Inferior parietal cortex (tissue), 1 donor: ENCODE data around the gene LGR5.
"Not testable (repeated sequence)": the region's sequence is repeated elsewhere in the genome, so short reads cannot be mapped to it uniquely, and the experiment has no call there.

Experiments
- DNase-seq: peaks from one replicate; pipeline ENCODE4 v3.0.0-alpha.2; 2016; ENCODE audit errors: extremely low spot score

The LGR5 gene

DNA sequence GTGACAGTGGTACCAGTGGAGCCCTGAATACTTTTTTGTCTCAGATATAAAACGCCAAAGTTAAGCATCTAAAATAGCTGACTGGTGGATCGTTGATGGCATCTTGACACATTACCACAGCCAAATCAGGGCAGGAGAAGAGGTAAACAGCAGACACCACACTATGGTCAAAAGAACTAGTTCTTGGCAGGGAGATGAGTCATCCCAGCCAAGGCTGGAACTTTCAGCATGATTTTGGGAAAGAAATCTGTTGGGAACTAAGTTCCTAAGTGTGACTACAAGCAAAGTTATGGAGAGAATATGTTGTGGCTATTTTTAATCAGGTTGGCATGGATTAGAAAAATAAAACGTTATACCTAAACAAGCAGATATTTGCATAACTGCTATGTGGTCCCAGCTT, 36.9 kb downstream of the LGR5 start:
- no peak for DNase-seq

DNA sequence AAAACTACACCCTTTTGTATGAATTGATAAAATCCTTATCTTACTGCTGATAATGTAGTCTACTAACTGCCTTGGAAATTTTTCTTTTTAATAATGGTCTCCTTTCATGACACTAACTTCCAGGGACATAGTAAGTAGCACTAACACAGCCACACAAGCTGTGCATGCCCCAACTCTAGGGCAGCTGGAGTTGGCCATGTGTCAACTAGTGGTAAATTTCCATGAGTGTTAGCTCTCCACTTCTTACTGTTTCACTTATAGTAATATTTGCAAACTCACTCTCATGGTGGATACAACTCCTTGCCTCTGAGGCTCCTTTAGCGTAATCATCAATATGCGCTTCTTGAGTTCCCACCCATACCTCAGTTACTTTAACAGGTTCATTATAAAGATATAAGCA, 38.0 kb downstream of the LGR5 start:
- no peak for DNase-seq

DNA sequence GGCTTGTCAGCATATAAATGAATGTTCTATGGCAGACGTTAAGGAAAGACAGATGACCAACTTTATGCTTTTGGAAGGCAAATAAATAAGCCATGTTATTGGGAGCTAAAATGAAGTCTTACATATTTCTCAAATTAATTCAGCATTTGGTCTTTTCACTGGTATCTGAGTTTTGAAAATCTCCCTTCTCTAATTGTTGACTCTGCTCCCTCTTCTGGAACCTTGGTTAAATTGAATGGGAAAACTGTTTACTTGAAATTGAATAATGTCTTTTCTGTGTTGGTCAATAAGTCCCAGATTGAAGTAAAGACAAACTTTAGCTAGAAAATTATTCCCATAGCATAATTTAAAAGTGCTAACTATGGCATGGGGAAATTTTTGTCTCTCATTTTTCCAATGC, 38.7 kb downstream of the LGR5 start:
- no peak for DNase-seq

DNA sequence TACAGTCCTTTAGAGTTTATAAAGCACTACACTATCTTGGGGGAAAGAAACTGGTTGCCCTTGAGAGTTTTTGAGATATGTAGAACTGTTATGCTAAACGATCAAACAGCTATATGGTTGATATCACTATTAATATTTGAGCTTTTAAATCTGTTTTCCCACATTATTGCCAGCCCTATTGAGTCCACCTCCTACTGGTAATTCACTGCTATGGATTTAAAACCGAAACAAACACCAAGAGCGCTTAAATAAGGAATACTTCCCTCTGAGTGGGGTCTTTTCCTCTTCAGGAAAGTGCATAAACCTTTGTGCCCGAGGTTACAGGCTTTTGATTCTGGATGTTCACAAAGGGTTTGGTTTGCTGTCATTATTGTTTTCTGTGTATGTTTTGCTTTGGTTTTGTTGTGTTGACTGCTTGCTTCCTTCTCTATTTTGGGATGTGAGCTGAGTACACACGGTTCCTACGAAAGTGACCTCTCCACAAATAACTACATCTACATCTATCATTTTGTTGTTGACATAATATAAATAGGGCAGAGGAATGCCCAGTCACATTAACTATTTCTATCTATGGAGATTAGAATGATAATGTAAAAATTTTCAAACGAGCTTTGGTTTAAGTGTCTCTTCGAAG, 44.8 kb downstream of the LGR5 start:
- no peak for DNase-seq

DNA sequence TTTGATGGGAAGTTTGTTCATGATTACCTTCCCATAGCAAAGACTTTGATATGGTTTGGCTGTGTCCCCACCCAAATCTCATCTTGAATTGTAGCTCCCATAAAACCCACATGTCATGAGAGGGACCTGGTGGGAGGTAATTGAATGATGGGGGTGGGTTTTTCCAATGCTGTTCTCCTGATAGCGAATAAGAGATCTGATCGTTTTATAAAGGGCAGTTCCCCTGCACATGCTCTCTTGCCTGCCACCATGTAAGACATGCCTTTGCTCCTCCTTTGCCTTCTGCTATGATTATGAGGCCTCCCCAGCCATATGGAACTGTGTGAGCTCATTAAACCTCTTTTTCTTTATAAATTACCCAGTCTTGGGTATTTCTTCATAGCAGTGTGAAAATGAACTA, 51.2 kb downstream of the LGR5 start:
- not testable (repeated sequence) for DNase-seq

DNA sequence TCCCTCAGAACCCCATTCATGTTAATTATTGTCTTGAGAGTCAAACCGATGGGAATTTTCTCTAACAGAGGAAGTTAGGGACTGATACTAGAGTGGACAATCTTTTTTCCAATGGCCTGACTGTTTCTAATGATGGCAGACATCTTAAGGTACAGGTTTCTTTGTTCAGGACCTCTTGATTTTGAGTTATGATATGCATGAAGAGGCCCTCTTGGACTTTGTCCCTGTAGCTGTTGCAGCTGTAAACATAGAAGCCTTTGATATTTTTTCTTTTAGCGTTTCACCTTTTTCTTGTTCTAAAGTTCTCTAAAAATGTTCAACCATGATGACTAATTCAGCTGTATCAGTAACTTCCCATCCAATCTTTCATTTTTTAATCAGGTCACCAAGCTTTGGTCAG, 53.0 kb downstream of the LGR5 start:
- DNase-seq: no peak

DNA sequence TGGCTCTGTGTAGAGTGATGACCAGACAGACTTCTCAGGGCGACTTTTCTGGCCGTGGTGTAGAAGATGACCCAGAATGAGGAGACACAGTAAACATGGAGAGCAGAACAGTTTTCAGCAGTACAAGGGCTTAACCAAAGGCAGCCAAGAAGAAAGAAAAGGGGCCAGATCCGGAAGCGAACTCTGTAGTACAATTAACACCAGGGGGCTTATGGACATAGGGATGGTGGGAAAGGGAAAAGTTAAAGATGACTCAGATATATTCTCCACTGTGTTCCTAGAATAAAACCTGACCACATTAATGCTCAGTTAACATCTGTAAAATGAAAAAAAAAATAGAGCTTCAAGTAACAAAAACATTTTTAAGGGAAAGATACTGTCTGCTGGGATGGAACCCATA, 60.2 kb downstream of the LGR5 start:
- no peak for DNase-seq

DNA sequence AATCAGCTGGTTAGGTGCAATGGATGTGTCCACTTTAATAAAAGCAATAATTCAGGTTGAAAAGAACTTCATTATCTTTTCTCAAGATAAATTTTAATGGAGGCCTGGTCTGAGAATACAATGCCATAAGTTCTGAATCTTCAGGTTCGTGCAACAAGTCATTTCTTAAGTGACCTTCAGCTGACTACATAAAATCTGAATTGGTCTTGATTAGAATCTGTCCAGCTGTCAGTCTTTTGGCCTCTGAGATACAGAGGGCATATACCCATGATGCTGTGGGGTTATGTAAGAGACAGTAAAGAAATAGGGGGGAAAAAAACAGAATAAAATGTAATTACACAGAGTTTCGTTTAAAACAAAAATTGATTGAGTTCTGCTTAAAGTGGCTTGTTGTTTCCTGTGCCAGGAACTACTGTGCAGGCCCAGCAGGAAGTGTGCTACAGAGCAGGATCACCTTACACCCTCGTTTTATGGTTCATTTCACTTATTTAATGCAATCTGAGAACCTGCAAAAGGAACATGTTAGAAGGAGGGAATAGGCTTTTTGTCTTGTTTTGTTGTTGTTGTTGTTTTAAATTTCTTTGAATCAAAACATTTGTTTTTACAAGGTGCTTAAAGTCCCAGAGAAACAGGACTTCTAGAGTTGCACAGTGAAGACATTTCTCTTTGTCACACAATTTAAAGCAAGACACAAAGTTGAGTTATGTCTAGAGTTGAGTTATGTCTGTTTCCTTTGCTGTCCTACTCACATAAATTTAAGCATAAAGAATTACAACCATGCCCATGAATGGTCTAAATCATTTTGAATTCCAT, 64.2 kb downstream of the LGR5 start:
- DNase-seq: no peak

DNA sequence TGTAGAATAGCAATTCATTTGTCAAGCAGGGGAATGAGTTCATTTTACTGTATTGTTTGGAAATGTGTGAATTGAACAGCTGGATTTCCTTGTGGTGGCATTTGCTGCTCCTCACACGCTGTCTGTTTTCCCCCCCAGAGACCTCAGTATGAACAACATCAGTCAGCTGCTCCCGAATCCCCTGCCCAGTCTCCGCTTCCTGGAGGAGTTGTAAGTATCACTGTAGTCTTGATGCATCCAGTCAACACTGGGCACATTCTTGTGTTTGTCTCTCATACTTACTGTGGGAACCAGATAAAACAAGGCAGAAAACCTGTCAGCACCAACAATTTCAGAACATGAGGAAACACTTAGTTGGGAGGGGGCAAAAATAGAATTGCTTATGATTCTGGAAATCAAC, 64.9 kb downstream of the LGR5 start:
- no peak for DNase-seq

DNA sequence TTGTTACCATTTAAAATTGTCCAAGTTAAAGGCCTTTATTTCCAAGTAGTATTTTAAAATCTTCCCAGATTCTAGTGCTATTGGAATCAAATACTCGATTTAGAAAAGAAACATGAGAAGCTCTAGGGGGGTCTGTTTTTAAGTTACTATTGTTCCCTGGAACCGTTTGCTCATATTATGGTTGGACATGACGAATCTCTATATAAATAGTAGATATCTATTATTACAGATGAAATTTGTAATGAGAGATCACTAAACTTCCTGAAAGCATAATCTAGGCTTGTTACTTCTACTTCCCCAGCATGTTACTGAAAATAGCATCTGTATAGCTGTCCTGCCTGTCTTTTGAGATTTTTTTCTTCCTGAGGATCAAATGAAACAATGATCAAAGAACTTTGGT, 70.1 kb downstream of the LGR5 start:
- no peak for DNase-seq

DNA sequence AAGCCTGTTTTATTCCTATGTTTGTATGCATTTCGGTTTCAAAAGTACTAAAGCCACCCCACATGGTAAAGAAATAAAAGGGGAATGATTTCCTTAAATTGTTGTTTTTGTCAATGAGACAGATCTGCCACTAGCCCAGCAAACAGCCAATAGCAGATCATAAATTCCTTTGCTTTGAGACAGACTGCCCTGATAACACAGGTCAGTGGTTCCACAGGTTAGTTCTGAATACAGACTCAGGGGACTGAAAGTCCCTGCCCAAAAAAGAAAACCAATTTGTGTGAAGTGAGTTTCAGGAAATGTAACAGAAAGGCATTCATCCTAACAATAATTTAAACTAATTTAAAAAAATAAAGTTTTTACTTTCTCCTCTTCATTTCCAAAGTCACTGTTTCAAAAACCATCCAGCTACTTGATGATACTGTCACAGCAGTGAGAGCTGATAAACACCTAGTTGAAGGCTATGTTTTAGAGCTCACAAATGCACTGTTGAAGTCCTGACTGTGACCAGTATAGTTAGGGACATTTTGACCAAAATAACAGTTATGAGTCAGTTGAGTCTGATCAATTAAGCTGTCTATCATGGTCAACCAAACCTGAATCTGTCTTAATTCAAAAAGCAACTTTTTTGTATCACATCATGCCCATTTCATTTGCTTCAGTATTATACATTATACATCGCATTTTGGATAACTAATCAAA, 77.7 kb downstream of the LGR5 start:
- no peak for DNase-seq

DNA sequence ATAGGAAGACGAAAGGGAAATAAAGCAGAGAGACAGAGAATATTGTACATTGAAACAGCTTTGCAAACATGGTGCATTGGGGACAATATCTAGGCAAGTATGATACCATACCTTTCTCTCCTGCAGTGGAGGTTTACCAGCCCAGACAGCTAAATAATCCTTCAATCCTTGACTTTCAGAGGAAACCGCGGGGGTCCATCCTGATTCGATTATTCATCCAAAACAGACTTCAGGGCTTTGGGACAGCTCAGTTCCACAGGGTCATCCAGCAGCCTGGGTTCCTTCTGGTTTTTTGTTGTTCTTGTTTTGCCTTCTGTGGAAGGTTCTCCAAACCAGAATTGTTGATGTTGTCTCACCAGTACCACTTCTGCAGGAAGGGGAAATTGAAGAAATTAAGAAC, 81.5 kb downstream of the LGR5 start:
- DNase-seq: no peak

DNA sequence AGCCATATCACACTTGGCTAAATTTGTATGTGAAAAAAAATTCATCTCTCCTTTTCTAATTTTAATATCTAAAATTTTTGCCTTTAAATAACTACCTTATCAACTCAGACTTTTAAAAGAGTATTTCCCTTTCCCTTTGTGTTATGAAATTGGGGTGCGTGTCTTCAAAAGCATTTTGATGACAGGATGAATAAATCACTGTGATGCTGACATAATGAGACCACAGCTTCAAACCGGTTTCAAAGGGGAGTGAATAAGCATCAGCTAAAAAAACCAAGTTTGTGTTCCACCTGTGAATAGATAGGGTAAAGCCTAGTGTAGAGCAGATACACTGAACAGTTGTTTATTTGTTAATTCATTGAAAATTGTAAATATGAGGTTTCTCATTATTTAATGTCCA, 85.0 kb downstream of the LGR5 start:
- no peak for DNase-seq

DNA sequence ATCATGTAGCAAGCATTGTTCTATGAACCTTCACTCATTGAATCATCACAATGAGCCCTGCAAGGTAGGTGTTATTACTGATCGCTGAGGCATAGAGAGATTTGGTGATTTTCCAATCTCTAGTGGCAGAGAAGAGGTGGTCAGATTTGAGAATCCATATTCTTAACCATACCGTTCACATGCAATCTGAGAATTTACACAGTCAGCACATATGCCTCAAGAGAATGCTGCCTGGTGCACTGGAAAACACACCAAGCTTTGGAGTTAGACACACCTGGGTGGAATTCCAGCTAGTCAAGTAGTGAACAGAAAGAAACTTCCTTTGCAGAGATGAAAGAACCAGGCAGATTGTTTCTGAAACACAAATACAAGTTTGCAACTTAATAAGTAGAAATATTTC, 94.1 kb downstream of the LGR5 start:
- no peak for DNase-seq

DNA sequence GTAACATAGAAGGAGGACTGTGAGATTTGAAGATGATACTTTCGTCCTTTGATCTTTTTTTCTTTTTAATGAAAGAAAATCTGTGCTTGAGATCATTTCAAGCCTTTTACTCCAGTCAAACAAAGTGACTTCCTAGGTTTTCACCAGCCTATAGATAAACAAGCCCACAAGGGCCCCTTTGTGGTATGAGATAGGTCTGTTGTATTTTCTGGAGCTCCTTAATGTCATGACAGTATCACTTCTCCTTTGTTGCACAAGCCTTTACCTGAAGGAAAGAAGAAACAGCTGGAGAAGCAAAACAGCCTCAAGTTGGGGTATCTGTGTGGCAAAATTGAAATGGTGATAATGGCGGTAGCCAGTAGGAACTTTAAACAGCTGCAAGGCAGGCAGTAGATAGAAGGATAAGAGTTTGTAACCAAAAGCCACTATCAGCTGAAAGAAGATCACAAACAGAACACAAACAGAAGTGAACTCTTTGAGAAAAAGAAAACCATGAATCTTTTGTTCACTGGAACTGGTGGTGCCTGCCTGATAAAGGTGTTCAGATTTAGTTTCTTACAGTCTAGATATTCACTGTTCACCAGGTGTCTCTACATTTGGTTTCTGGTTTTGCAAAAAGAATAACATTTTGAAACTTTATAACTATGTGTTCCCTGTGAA, 96.8 kb downstream of the LGR5 start:
- no peak for DNase-seq

DNA sequence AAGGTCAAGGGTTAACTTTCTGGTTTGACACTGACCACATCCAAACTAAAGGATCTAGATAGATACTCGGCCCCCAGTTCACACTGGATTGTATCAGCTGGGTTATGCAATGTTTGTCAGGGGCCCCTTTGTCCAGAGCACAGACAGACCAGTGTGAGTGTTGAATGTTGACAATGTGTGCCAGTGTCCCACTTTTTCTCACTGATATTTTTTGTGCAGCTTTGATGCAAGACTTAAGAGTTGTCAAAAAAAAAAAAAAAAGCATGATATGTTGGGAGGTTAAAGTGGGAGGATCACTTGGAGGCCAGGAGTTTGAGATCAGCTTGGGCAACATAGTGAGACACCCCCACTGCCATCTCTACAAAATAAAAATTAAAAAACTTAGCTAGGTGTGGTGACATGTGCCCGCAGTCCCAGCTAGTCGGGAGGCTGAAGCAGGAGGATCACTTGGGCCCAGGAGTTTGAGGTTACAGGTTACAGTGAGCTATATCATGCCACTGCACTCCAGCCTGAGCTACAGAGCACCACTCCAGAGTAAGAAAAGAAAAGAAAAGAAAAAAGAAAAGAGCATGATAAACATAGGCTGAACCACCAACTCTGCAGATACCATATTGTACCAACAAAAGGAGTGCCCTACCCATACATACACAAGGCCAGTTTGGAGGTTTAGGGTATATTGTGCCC, 97.5 kb downstream of the LGR5 start:
- no peak for DNase-seq

DNA sequence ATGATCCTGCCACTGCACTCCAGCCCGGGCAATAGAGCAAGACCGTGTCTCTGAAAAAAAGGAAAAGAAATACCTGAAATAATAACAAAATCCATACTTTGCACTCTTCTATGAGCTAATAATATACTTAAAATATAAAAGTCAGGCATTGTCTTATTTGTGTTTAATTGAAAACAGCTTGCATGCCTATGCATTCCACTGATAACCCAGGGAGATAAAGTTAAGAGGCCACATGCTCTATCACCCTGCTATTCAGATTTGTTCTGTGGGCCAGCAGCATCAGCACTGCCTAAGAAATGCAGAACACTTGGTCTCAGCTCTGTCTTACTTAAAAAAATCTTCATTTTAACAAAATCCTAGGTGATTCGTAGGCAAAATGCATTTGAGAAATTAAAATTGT, 99.2 kb downstream of the LGR5 start:
- no peak for DNase-seq

DNA sequence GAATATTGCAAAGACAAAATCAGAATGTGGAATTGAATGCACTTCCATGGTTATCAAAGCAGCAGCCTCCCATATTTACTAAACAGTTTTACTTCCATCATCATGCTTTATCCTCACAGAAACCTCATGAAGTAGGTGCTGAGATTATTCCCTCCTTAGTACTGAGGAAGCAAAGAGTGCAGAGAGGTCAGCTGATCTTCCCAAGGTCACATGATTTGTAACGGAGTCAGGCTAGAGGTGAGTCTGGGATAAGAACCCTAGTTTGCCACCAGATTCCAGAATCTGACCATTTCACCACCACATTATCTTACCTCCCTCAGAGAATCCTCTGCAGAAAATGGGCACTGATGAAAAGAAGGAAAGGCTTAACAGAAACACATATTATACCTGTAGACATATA, 102.0 kb downstream of the LGR5 start:
- no peak for DNase-seq

DNA sequence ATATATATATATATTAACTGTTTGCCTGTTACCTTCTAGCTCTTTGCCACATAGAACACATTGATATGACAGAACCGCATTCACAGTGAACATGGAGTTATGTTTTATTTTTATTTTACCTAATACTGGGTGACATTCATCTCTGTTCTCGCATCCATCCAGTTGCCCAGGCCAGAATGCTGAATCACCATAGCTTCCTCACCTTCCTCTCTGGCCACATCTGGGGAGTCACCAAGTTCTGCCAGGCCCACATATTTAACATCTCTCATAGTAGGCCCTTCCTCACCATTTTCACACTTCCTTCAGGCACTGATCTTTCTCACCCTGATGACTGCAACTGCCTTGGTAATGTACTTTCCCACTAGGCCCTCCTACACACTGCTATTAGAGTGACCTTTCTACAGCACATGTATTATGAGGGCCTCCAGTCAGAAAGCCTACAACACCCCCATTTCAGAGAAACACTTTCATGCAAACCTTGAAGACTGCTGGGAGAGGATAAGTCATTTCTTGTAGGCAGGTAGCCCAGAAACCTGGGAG, 106.8 kb downstream of the LGR5 start:
- DNase-seq: no peak

DNA sequence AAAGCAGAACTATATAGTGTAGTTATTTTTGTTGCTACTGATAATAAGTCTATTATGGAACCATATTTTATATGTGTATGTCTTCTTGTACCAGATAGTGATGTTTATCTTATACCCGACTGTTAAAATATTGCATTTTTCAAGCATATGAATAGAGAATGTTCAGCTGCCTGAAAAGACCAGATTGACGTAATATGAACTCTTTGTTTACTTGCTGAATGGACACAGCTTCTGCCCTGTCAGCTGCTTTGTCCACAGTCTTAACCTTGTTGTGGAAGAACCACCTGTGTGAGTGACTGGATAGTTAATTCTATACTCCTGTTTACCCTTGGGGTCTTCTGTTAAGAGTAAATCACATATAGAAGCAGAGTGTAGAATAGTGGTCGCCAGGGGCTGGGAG, 109.3 kb downstream of the LGR5 start:
- DNase-seq: no peak

DNA sequence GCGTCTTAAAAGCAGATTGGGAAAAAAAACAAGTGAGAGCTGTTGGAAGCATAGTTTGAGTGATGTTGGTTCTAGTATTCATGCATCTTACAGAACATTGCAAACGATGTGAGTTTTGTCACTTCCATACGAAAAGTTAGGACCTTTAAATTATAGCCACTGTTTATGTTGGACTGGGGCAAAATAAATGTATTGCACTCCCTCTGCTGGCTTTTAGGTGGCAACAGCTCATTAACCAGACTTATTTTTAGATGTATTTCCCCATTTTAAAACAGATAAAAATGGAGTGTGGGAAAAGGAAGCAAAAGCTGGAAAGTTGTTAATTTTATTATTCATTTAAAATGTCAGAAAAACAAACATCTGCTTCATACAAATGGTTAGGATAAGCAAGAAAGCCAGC, 111.9 kb downstream of the LGR5 start:
- peak; percentile 48 for DNase-seq
